GM12878 (cell line): ENCODE data around the gene ID4.

Source experiments
- BRCA1 ChIP-seq: IDR thresholded peaks from 2 replicates; pipeline ENCODE4 v1.6.1; 2011; ENCODE audit warnings: low read depth, low read length, improper control_type of control experiment
- CEBPB ChIP-seq, 2 experiments: fragments of 150-350 bp in 1 of 2; IDR thresholded peaks; 2 replicates each; pipeline ENCODE4 v1.6.1; 2012 to 2014; ENCODE audit warnings: low read depth in 2 of 2, low read length in 2 of 2, borderline replicate concordance in 1 of 2, inconsistent platforms in 1 of 2
- CTCF ChIP-seq, 3 experiments: IDR thresholded peaks in 2 of 3; conservative IDR thresholded peaks in 1 of 3; 2 replicates each; pipeline ENCODE4 v1.5.1; 2011; ENCODE audit warnings: low read depth in 3 of 3, low read length in 3 of 3, mild to moderate bottlenecking in 3 of 3, control low read depth in 2 of 3, moderate library complexity in 2 of 3, inconsistent platforms in 1 of 3, mixed read lengths in 1 of 3; ENCODE audit not compliant: control insufficient read depth in 2 of 3, insufficient read depth in 1 of 3; ENCODE audit errors: extremely low read depth in 1 of 3
- ELK1 ChIP-seq: IDR thresholded peaks from 2 replicates; pipeline ENCODE4 v1.6.1; 2012; ENCODE audit warnings: low read depth, low read length, improper control_type of control experiment
- EP300 ChIP-seq, 2 experiments: fragments of 150-350 bp in 1 of 2; IDR thresholded peaks; 2 replicates each; pipeline ENCODE4 v1.6.1; 2011 to 2012; ENCODE audit warnings: low read depth in 2 of 2, low read length in 2 of 2, borderline replicate concordance in 1 of 2, improper control_type of control experiment in 1 of 2, inconsistent platforms in 1 of 2; ENCODE audit not compliant: control insufficient read depth in 1 of 2
- ESRRA ChIP-seq: IDR thresholded peaks from 2 replicates; pipeline ENCODE4 v1.6.1; 2012; ENCODE audit warnings: mild to moderate bottlenecking, low read length, improper control_type of control experiment
- ETV6 ChIP-seq, 2 experiments: fragments of 450-650 bp in 1 of 2; IDR thresholded peaks in 1 of 2; conservative IDR thresholded peaks in 1 of 2; 2 replicates each; pipeline ENCODE4 v1.6.1; 2014; ENCODE audit warnings: antibody characterized with exemption in 1 of 2, borderline replicate concordance in 1 of 2, low read depth in 1 of 2, mild to moderate bottlenecking in 1 of 2, moderate library complexity in 1 of 2
- EZH2 ChIP-seq: IDR thresholded peaks from 2 replicates; pipeline ENCODE4 v1.6.1; 2012; ENCODE audit warnings: low read depth, mild to moderate bottlenecking, control low read depth, inconsistent platforms, low read length, borderline replicate concordance; ENCODE audit not compliant: control insufficient read depth
- HSF1 ChIP-seq: fragments of 150-350 bp; IDR thresholded peaks from 2 replicates; pipeline ENCODE4 v1.6.1; 2014; ENCODE audit warnings: mild to moderate bottlenecking, low read depth, low read length
- PAX8 ChIP-seq: fragments of 450-650 bp; IDR thresholded peaks from 2 replicates; pipeline ENCODE4 v1.6.1; 2017; ENCODE audit warnings: mild to moderate bottlenecking, moderate library complexity
- POLR2A ChIP-seq: IDR thresholded peaks from 2 replicates; pipeline ENCODE4 v1.6.1; 2011; ENCODE audit warnings: low read depth, mild to moderate bottlenecking, low read length
- POLR2AphosphoS5 ChIP-seq: IDR thresholded peaks from 2 replicates; pipeline ENCODE4 v1.6.1; 2011; ENCODE audit warnings: mild to moderate bottlenecking, low read length, inconsistent platforms
- RCOR1 ChIP-seq: conservative IDR thresholded peaks from 2 replicates; pipeline ENCODE4 v1.6.1; 2012; ENCODE audit warnings: low read depth, low read length, improper control_type of control experiment
- SP1 ChIP-seq: IDR thresholded peaks from one replicate; pipeline ENCODE4 v1.6.1; 2011; ENCODE audit warnings: low read depth, low read length

- TF ChIP-seq CTCF (IDR thresholded peaks at IDR 0.05 in 2 of 3, conservative IDR thresholded peaks at IDR 0.05 in 1 of 3; ENCODE audit: control insufficient read depth in 2 of 3, extremely low read depth in 1 of 3, insufficient read depth in 1 of 3, low read depth in 3 of 3, low read length in 3 of 3) (no peak), ELK1 (no peak), EZH2 (no peak), HSF1 (no peak), SP1 (no peak), ETV6 (conservative IDR thresholded peaks at IDR 0.05 in 1 of 2, IDR thresholded peaks at IDR 0.05 in 1 of 2; ENCODE audit: borderline replicate concordance in 1 of 2, low read depth in 1 of 2) (no peak), POLR2A (no peak), ESRRA (no peak), EP300 (IDR thresholded peaks at IDR 0.05; ENCODE audit: borderline replicate concordance in 1 of 2, control insufficient read depth in 1 of 2, low read depth in 2 of 2, low read length in 2 of 2) (no peak), RCOR1 (no peak), BRCA1 (no peak), CEBPB (IDR thresholded peaks at IDR 0.05; ENCODE audit: borderline replicate concordance in 1 of 2, low read depth in 2 of 2, low read length in 2 of 2) (no peak), PAX8 (no peak), POLR2AphosphoS5 (no peak)
These were observed 12.0 kb downstream of the ID4 start for GRCh38 chr6:19849196-19849595.
